PC-9 (cell line): Measurements from ENCODE around the gene ARHGAP22. TPM values are rescaled to one million over a fixed set of nuclear protein-coding genes. Genes with fewer than 3 reads are reported as not detected.

Experiments
- BruUV-seq: library from RNA; stranded (reverse); fragments of 400-500 nt; replicated peaks from 2 replicates; lab custom pipeline; 2021; lab: Mats Ljungman, UMichigan
- CTCF ChIA-PET: fragments of 300-600 bp; sonication (Branson Sonifier 250); formaldehyde crosslinking; loops from one replicate; lab custom pipeline; 2022; ENCODE audit warnings: antibody characterized with exemption; lab: Charles Lee
- POLR2A ChIA-PET: fragments of 300-600 bp; sonication (Branson Sonifier 250); formaldehyde crosslinking; loops from one replicate; lab custom pipeline; 2022; ENCODE audit warnings: antibody characterized with exemption; ENCODE audit not compliant: unreplicated experiment; lab: Charles Lee
- DNase-seq, 2 experiments: peaks; one replicate each; pipeline versions ENCODE4 v3.0.0 to v3.0.0-alpha.2; 2015 to 2022; ENCODE audit warnings: mixed read lengths in 1 of 2
- H2AFZ ChIP-seq: fragments of 200-600 bp; sonication (generic); 2 replicates; pipeline ENCODE4 v1.8.1; 2017; ENCODE audit warnings: antibody characterized with exemption
- H3F3A ChIP-seq: fragments of 200-600 bp; sonication (generic); 2 replicates; pipeline ENCODE4 v1.8.1; 2017; ENCODE audit warnings: antibody characterized with exemption, mild to moderate bottlenecking, low read depth; ENCODE audit not compliant: insufficient read depth
- H3K27ac ChIP-seq: fragments of 200-600 bp; sonication (generic); 2 replicates; pipeline ENCODE4 v1.6.1; 2016; ENCODE audit warnings: mixed run types
- H3K27me3 ChIP-seq: fragments of 200-600 bp; sonication (generic); 2 replicates; pipeline ENCODE4 v1.6.1; 2016; ENCODE audit warnings: low read depth, mixed run types; ENCODE audit not compliant: insufficient read depth
- H3K36me3 ChIP-seq: fragments of 200-600 bp; sonication (generic); 2 replicates; pipeline ENCODE4 v1.6.1; 2016; ENCODE audit warnings: low read depth, mixed run types
- H3K4me1 ChIP-seq: fragments of 200-600 bp; sonication (generic); replicated peaks from 2 replicates; pipeline ENCODE4 v1.6.1; 2016; ENCODE audit warnings: mixed run types; ENCODE audit not compliant: insufficient read depth
- H3K4me2 ChIP-seq: fragments of 200-600 bp; sonication (generic); 2 replicates; pipeline ENCODE4 v1.6.1; 2017; ENCODE audit warnings: mixed run types
- H3K4me3 ChIP-seq: fragments of 200-600 bp; sonication (generic); 2 replicates; pipeline ENCODE4 v1.6.1; 2016; ENCODE audit warnings: mixed run types
- H3K79me2 ChIP-seq: fragments of 200-600 bp; sonication (generic); 2 replicates; pipeline ENCODE4 v1.6.1; 2017; ENCODE audit warnings: low read depth, mixed run types
- H3K9me2 ChIP-seq: fragments of 200-600 bp; sonication (generic); 2 replicates; pipeline ENCODE4 v1.8.1; 2017; ENCODE audit warnings: mild to moderate bottlenecking; ENCODE audit not compliant: insufficient read depth
- H3K9me3 ChIP-seq: fragments of 200-600 bp; sonication (generic); 2 replicates; pipeline ENCODE4 v1.8.1; 2016; ENCODE audit warnings: low read depth; ENCODE audit not compliant: insufficient read depth
- H4K20me1 ChIP-seq: fragments of 200-600 bp; sonication (generic); 2 replicates; pipeline ENCODE4 v1.8.1; 2017; ENCODE audit not compliant: insufficient read depth
- EZH2 ChIP-seq: fragments of 200-600 bp; sonication (generic); IDR thresholded peaks from 2 replicates; pipeline ENCODE4 v1.8.0; 2017; ENCODE audit warnings: antibody characterized with exemption, low read depth
- intact Hi-C: fragments of 100-400 bp; cut with micrococcal nuclease; formaldehyde crosslinking; loops from one replicate; pipeline ENCODE4 v1.10.0; 2022; ENCODE audit not compliant: unreplicated experiment
- total RNA-seq: library from RNA; stranded (reverse); gene quantifications from 2 replicates; pipeline ENCODE4 v1.2.3, GENCODE V29; 2021
- TF ChIP-seq, protein P1 (sequence below): fragments of 200-600 bp; sonication (generic); conservative IDR thresholded peaks from 2 replicates; pipeline ENCODE4 v1.6.1; 2017; ENCODE audit warnings: mixed run types, antibody characterized with exemption, mild to moderate bottlenecking, moderate library complexity

Gene ARHGAP22
- total RNA-seq, 1 experiment from 2014 or later: 4.0 TPM

DNA sequence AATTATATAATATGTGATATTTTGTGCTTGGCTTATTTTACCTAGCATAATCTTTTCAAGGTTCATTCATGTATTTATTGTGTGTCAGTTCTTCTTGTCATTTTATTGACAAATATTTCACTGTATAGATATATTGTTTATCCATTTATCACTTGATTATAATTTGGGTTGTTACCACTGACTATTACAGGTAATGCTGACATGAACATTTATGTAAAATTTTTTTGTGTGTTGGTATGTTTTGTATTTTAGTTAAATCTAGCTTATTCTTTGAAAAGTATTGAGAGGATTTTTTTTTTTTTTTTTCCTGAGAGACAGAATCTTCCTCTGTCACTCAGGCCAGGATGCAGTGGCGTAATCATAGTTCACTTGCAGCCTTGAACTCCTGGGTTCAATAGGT is 190.7 kb downstream of the ARHGAP22 start:
- intact Hi-C loops: no loop called here
- BruUV-seq: no TSS peak
- TF ChIP-seq EZH2: no peak
- TF ChIP-seq, protein P1, sequence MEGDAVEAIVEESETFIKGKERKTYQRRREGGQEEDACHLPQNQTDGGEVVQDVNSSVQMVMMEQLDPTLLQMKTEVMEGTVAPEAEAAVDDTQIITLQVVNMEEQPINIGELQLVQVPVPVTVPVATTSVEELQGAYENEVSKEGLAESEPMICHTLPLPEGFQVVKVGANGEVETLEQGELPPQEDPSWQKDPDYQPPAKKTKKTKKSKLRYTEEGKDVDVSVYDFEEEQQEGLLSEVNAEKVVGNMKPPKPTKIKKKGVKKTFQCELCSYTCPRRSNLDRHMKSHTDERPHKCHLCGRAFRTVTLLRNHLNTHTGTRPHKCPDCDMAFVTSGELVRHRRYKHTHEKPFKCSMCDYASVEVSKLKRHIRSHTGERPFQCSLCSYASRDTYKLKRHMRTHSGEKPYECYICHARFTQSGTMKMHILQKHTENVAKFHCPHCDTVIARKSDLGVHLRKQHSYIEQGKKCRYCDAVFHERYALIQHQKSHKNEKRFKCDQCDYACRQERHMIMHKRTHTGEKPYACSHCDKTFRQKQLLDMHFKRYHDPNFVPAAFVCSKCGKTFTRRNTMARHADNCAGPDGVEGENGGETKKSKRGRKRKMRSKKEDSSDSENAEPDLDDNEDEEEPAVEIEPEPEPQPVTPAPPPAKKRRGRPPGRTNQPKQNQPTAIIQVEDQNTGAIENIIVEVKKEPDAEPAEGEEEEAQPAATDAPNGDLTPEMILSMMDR: no peak
- no peaks in the 10 kb centered on the region for H3F3A ChIP-seq
- no peaks in the 10 kb centered on the region for H3K4me1 ChIP-seq
- H3K36me3 ChIP-seq: peaks cover 21% of the 10 kb centered on the region
- no peak overlapping the region for H2AFZ ChIP-seq
- no peaks in the 10 kb centered on the region for H3K27me3 ChIP-seq
- POLR2A ChIA-PET: interaction anchor here (0.6 kb wide), 1 partner anchor 10 kb away, joined by 19 read pairs; no protein-coding TSS in a partner anchor
- no peak overlapping the region for H3K4me2 ChIP-seq
- CTCF ChIA-PET: no interaction called here
- H3K9me2 ChIP-seq: no peaks in the 10 kb centered on the region
- peaks cover 13% of the 10 kb centered on the region; the same call in 1 of the 2 replicates for H3K9me3 ChIP-seq
- H4K20me1 ChIP-seq: no peaks in the 10 kb centered on the region
- no peak for DNase-seq
- no peak overlapping the region for H3K27ac ChIP-seq
- H3K79me2 ChIP-seq: no peaks in the 10 kb centered on the region
- no peak overlapping the region for H3K4me3 ChIP-seq

DNA sequence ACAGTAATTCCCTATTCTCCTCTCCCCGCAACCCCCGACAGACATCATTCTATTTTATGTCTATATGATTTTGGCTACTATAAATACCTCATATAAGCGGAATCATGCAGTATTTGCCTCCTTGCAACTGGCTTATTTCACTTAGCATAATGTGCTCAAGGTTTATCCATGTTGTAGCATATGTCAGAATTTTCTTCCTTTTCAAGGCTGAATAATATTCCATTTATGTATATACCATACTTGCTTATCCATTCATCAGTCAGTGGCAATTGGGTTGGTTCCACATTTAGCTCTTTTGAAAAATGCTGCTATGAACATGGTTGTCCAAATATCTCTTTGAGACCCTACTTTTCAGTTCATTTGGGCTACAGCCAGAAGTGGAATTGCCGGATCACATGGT is 191.9 kb downstream of the ARHGAP22 start:
- Histone ChIP-seq H3K4me1 (no peaks in the 10 kb centered on the region), H2AFZ (no peak overlapping the region), H4K20me1 (no peaks in the 10 kb centered on the region), H3K4me2 (no peak overlapping the region), H3K27me3 (no peaks in the 10 kb centered on the region), H3K79me2 (no peaks in the 10 kb centered on the region), H3K36me3 (peaks cover 21% of the 10 kb centered on the region), H3K9me3 (peaks cover 13% of the 10 kb centered on the region; the same call in 1 of the 2 replicates), H3K4me3 (no peak overlapping the region), H3F3A (no peaks in the 10 kb centered on the region), H3K9me2 (no peaks in the 10 kb centered on the region), H3K27ac (no peak overlapping the region)
- intact Hi-C loops: no loop called here
- CTCF ChIA-PET: no interaction called here
- no TSS peak for BruUV-seq
- no peak for TF ChIP-seq EZH2
- TF ChIP-seq, protein P1: no peak
- POLR2A ChIA-PET: no interaction called here
- no peak for DNase-seq

GRCh38 chr10:48412081-48412480 is 192.8 kb downstream of the ARHGAP22 start:
- H4K20me1 ChIP-seq: no peaks in the 10 kb centered on the region
- POLR2A ChIA-PET: no interaction called here
- no peak for DNase-seq
- H3K4me1 ChIP-seq: no peaks in the 10 kb centered on the region
- no peaks in the 10 kb centered on the region for H3K79me2 ChIP-seq
- H2AFZ ChIP-seq: no peak overlapping the region
- H3K4me2 ChIP-seq: no peak overlapping the region
- intact Hi-C loops: no loop called here
- peaks cover 21% of the 10 kb centered on the region for H3K36me3 ChIP-seq
- TF ChIP-seq EZH2: no peak
- TF ChIP-seq, protein P1: no peak
- H3K27ac ChIP-seq: no peak overlapping the region
- H3K27me3 ChIP-seq: no peaks in the 10 kb centered on the region
- no peaks in the 10 kb centered on the region for H3F3A ChIP-seq
- H3K9me3 ChIP-seq: peaks cover 13% of the 10 kb centered on the region; the same call in 1 of the 2 replicates
- no TSS peak for BruUV-seq
- CTCF ChIA-PET: interaction anchor here (0.7 kb wide), 1 partner anchor 49 kb away, joined by 13 read pairs; no protein-coding TSS in a partner anchor
- no peak overlapping the region for H3K4me3 ChIP-seq
- H3K9me2 ChIP-seq: no peaks in the 10 kb centered on the region
